NB4 (cell line): ENCODE measurements around the gene CCDC28B.

ENCODE experiments used
- POLR2A ChIP-seq: IDR thresholded peaks from 2 replicates; pipeline ENCODE4 v1.6.1; 2011; ENCODE audit warnings: mild to moderate bottlenecking; ENCODE audit not compliant: insufficient read length; ENCODE audit errors: extremely low read depth
- TF ChIP-seq, protein P1 (sequence below): IDR thresholded peaks from one replicate; pipeline ENCODE4 v1.5.1; 2012; ENCODE audit warnings: low read depth, low read length

DNA sequence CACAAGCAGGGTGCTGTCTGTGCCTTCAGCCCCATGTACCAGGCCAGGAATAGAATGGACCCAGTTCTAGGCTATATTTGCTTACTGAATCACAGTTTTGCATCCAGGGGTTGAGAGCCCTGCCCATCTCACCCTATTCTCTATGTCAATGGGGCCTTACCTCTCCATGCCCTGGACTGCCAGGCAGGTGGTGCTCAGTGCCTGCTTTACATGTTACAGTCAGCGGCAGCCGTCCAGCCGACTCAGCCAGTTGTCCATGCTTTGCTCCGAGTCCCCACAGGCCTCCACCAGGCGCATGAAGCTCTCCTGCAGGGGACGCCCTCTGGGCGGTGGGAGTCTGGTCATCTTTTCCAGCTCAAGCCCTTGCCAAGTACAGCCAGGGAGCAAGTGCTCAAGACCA is 34.4 kb downstream of the CCDC28B start:
- TF ChIP-seq, protein P1, sequence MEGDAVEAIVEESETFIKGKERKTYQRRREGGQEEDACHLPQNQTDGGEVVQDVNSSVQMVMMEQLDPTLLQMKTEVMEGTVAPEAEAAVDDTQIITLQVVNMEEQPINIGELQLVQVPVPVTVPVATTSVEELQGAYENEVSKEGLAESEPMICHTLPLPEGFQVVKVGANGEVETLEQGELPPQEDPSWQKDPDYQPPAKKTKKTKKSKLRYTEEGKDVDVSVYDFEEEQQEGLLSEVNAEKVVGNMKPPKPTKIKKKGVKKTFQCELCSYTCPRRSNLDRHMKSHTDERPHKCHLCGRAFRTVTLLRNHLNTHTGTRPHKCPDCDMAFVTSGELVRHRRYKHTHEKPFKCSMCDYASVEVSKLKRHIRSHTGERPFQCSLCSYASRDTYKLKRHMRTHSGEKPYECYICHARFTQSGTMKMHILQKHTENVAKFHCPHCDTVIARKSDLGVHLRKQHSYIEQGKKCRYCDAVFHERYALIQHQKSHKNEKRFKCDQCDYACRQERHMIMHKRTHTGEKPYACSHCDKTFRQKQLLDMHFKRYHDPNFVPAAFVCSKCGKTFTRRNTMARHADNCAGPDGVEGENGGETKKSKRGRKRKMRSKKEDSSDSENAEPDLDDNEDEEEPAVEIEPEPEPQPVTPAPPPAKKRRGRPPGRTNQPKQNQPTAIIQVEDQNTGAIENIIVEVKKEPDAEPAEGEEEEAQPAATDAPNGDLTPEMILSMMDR, result no peak
- no peak for TF ChIP-seq POLR2A
